LNCaP clone FGC (cell line): Measurements from ENCODE around the gene TMED8.
"Not testable (repeated sequence)": the region's sequence is repeated elsewhere in the genome, so short reads cannot be mapped to it uniquely, and the experiment has no call there.

Experiments used
- DNase-seq: peaks from one replicate; pipeline ENCODE4 v3.0.0-alpha.2; 2011; ENCODE audit warnings: low read depth
- H3K4me3 ChIP-seq: 2 replicates; pipeline ENCODE4 v1.5.1; 2011; ENCODE audit warnings: mild to moderate bottlenecking, low read depth, low read length, control low read depth
- TF ChIP-seq, protein P1 (sequence below): IDR thresholded peaks from 2 replicates; pipeline ENCODE4 v1.5.1; 2012; ENCODE audit warnings: mild to moderate bottlenecking; ENCODE audit not compliant: control insufficient read depth, insufficient read depth; ENCODE audit errors: extremely low read depth

TMED8 gene, protein sequence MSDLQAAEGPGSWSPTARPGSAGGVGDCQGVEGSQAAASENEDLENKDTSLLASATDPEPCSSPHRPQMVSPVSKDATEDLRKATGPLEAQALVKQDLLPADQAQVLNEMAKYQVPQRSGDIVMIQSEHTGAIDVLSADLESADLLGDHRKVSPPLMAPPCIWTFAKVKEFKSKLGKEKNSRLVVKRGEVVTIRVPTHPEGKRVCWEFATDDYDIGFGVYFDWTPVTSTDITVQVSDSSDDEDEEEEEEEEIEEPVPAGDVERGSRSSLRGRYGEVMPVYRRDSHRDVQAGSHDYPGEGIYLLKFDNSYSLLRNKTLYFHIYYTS

DNA sequence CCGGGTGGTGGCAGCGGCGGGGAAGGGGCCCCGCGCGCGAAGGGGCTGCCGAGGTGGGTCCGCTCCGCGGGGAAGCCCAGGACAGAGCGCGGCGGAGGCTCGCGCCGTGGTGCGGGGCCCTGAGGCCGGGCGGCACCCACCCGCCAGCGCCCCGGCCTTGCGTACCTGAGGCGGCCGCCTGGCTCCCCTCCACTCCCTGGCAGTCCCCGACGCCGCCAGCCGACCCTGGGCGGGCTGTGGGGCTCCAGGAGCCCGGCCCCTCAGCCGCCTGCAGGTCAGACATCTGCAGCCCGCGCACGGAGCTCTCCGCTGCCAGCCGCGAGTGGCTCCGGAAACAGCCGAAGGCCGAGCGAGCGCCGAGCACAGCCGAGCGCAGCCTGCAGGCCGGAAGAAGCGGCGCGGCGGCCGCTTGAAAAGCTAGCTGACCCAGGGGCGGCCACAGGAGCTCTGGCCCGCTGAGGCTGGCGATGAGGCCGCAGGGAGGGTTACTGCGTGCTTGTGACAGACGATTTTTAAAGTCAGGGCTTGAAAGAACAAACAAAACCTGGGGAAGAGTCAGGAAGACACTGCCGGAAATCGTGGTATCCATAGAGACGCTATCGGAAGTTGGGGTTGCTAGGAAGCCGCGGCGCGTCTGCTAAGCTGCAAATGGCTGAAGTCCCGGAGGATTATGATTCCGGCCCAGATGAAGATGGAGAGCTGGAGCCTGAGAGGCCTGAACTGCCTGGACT, at the start of gene TMED8, which contains the start of gene SAMD15:
Gene TMED8 (minus strand): TSS at position 324 of the 731 bp plus-strand sequence. CDS start 41 bp downstream, at position 283.
Gene SAMD15 (plus strand): TSS at position 609 of the 731 bp plus-strand sequence. CDS start 40 bp downstream, at position 649.
- peak; percentile 66 for DNase-seq
- H3K4me3 ChIP-seq, result peak within 1 kb of the TSS; percentile 87
- TF ChIP-seq, protein P1, sequence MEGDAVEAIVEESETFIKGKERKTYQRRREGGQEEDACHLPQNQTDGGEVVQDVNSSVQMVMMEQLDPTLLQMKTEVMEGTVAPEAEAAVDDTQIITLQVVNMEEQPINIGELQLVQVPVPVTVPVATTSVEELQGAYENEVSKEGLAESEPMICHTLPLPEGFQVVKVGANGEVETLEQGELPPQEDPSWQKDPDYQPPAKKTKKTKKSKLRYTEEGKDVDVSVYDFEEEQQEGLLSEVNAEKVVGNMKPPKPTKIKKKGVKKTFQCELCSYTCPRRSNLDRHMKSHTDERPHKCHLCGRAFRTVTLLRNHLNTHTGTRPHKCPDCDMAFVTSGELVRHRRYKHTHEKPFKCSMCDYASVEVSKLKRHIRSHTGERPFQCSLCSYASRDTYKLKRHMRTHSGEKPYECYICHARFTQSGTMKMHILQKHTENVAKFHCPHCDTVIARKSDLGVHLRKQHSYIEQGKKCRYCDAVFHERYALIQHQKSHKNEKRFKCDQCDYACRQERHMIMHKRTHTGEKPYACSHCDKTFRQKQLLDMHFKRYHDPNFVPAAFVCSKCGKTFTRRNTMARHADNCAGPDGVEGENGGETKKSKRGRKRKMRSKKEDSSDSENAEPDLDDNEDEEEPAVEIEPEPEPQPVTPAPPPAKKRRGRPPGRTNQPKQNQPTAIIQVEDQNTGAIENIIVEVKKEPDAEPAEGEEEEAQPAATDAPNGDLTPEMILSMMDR, result peak; percentile 29

DNA sequence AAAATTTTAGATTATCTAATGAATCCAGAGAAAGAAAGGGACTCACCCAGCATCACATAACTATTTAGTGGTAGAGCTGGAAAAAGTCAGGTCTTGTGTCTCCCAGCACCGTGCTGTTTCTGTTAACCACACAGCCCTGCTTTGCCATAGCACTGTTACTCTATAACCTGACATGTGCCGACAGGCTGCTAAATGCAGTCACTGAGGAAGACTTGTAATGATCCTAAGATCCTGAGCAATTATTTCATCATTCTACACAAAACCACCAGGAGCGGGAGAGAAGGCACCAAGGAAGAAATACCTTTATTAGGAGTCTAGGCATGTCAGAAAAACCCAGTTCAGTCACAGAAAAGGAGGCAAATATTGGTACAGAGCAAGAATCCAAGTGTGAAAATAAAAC, 49.5 kb upstream of the TMED8 start:
- no peak for DNase-seq
- TF ChIP-seq, protein P1, result no peak
- no peak overlapping the region for H3K4me3 ChIP-seq

DNA sequence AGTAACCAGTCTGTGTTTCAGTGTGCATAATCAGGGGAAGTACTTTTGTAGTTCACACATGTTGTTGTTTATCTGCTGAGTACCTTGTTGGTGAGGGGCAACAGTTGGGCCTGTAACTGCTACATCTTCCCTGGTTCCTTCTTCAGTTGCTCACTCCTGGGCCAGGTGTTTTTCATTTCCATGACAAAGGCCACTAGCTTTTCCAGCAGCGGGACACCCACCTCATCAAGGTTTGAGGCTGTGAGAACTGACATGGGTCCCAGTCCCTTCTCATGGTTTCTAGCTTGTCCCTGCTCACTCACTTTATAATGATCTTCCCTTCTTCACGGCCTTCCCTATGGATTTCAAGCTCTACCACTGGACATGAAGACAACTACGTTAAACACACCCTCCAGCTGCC, 48.0 kb upstream of the TMED8 start:
- no peak for DNase-seq
- TF ChIP-seq, protein P1, result no peak
- H3K4me3 ChIP-seq, result no peak overlapping the region

DNA sequence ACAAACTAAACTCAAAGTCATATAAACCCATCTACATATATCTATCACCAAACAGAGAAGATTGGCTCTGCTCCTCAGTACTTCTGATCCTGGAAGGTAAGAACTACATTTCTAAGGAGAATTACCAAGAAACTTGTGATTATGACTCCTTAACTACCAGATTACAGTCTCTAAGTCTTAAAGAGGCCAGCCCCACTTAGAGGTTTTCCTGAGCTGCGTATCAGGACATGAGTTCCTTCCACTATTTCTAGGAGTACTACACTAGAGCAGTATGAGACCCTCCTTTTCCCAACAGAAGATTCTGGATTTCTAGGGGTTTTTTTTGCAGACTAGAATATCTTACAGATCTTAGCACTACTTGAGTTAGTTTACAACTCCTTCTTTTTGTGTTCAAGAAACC, 46.5 kb upstream of the TMED8 start, which contains the start of gene NOXRED1:
Gene NOXRED1 (minus strand): TSS at position 101 of the 400 bp plus-strand sequence. CDS start 634 bp downstream, outside the sequence.
- no peak for DNase-seq
- TF ChIP-seq, protein P1, result no peak
- H3K4me3 ChIP-seq, result no peak within 1 kb of the TSS

DNA sequence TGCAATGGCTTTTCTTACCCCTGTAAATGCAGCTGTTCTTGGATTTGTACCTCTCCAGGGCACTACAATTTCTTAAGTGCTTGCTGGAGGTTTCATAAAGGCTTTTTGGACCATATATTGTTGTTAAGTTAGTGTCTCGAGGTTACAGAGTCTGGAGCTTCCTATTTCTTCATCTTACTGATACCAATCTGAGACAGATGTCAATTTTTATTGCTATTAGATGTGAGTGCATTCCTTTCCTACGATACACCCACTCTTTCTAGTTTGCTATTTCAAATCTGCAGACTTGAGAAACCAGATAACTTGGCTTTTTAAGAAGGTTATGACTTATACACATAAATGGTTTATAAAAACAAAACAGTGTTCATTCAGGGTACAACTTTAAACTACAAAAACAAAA, 44.3 kb upstream of the TMED8 start:
- no peak overlapping the region for H3K4me3 ChIP-seq
- no peak for DNase-seq
- TF ChIP-seq, protein P1, result no peak

DNA sequence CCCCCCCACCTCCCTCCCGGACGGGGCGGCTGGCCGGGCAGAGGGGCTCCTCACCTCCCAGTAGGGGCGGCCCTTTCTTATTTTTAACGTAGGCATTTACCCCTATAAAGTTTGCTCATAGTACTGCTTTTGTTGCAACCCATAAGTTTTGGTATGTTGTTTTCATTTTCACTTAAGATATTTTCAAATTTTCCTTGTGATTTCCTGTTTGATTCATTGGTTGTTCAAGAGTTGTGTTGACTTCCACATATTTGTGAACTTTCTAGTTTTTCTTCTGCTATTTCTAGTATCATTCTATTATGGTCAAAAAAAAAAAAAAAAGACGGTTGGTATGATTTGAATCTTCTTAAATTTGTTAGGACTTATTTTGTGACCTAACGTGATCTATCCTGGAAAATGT, 39.9 kb upstream of the TMED8 start:
- no peak overlapping the region for H3K4me3 ChIP-seq
- TF ChIP-seq, protein P1, result no peak
- DNase-seq, result no peak

DNA sequence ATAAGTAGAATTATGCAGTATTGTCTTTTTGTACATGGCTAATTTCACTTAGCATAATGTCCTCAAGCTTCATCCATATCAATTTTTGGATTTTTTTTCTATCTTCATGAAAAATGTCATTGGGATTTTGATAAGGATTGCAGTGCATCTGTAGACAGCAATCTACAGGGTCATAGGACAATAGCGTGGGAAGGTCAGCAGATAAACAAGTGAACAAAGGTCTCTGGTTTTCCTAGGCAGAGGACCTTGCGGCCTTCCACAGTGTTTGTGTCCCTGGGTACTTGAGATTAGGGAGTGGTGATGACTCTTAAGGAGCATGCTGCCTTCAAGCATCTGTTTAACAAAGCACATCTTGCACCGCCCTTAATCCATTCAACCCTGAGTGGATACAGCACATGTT, 39.2 kb upstream of the TMED8 start:
- not testable (repeated sequence) for H3K4me3 ChIP-seq, DNase-seq

DNA sequence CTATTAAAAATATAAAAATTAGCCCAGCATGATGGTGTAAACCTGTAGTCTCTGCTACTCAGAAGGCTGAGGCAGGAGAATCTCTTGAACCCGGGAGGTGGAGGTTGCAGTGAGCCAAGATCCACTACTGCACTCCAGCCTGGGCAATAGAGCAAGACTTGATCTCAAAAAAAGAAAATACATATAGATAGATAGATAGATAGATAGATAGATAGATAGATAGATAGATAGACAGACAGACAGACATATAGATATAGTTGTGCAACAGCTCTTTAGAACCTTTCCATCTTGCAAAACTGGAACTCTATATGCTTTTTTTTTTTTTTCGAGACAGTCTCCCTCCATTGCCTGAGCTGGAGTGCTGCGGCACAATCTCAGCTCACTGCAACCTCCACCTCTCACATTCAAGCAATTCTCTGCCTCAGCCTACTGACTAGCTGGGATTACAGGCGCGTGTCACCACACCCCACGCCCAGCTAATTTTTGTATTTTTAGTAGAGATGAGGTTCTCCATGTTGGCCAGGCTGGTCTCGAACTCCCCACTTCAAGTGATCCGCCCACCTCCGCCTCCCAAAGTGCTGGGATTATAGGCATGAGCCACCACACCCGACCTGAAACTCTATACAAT, 38.6 kb upstream of the TMED8 start:
- not testable (repeated sequence) for DNase-seq, H3K4me3 ChIP-seq
